CD4-positive, alpha-beta T cell treated with Interleukin-10 for 1 hour (primary cell): ENCODE measurements around the gene RGR.
"Not testable (repeated sequence)": the region's sequence is repeated elsewhere in the genome, so short reads cannot be mapped to it uniquely, and the experiment has no call there.

Experiments used
- DNase-seq: peaks from one replicate; pipeline ENCODE4 v3.0.0-alpha.2; 2020

The RGR gene

GRCh38 chr10:84261236-84261915, 16.5 kb downstream of the RGR start:
- DNase-seq = no peak

GRCh38 chr10:84262190-84262956, 17.5 kb downstream of the RGR start:
- no peak for DNase-seq

DNA sequence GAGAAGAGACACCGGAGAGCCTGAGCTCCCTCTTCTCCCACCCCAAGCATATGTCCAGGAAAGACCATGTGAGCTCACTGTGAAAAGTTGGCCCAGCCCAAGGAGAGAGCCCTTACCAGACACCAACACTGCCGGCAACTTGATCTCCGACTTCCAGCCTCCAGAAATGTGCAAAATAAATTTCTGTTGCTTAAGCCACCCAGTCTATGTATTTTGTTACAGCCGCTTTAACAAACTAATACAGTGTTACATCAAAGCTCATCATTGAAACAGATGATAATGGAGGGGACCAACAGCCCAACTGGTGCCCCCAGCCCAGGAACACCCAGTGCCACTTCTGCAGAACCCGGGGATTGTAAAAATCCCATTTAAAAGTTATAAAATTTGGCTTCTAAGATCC, 18.9 kb downstream of the RGR start:
- no peak for DNase-seq

DNA sequence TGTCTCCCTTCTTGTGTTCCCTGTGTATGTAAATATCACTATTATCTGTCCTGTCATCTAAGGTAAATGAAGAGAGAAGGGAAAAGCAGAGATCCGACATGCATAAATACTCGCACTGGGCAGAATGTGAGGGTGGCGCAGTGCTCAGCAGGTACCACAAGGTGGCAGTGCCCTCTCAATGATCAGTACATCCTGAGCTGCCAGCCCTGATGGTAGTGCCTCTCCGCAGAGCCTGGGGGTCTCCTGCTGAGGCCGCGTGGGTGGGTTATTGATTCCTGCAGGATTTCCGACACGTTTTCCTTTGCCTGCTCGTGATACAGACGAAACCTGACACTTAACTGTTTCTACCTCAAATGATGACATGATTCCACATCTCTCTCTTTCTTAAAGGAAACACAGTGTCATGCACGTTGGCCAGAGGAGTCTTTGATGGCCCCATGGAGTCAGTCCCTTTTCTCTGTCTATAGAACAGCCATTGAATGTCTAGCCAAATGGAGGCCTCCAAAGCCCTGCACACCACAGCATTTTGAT, 19.8 kb downstream of the RGR start:
- DNase-seq = peak; percentile 69

DNA sequence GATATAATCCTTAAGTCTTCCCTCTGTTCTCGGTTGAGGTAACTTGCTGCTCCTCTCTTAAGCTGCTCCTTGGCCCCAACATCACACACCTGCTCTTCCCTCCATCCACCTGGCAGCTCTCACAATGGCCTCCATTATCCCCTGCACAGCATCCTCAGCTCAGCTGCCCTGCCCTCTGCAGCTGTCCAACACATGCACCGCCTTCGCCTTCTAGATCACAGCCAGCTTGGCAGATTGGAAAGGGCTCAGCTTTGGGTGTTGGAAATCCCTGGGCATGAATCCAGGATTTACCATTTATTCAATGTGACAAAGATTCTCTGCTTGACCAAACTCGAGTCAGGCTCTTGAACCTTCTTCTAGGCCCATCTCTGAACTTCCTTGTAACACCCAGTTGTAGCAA, 20.6 kb downstream of the RGR start:
- DNase-seq = no peak

- peak; percentile 53 for DNase-seq
These were observed 22.8 kb downstream of the RGR start for GRCh38 chr10:84267503-84268126.

DNA sequence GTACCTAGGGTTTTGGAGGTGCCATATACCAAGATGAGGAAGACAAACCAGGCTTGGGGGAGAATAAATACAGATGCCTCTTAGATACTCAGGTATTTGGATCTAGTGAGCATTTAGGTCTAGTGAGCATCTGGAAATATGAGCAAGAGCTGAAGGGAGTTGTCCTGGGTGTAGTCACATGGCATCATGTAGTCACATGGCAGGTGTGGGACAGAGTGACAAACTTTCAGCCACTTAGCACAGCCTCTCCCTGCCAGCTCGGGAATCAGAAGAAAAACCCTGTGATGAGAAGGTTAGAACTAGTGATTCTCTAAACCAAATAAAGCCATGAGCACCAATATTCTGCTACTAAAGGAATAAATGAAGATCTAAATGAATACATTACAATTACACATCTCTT, 24.3 kb downstream of the RGR start:
- DNase-seq = no peak

DNA sequence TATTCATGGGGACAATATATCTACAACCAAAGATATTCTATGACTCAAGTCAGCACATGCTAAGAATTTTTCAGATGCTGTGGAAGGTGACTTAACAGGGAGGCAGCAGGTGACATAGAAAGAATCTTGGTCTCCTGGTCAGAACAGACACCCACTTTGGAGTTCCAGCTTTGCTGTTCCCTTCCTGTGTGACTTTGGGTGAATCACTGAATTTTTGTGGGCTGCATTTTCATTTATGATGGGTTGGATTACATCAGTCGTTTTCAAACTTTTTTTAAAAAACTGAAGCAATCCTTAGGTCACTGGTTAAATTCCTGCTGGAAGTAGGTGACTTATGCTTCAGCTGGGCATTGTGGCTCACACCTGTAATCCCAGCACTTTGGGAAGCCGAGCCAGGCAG, 24.9 kb downstream of the RGR start:
- DNase-seq = no peak

DNA sequence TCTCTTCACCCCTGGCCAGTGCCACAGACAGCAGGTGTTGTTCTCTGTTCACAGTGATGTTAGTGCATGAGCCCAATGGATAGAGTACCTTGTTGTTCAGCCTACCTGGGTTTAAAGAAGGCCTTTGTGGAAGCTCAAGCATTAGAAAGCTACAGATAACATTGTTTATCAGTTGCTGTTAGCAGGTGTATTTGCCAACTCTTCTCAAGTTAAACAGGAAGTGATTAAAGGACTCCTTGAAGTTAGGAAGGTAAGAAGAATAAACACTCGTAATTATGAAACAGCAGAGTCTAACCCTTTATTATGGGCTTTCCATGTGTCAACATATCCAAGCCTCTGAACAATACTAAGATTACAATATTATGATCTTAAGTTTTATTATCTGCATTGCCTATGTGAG, 25.9 kb downstream of the RGR start:
- DNase-seq = no peak

DNA sequence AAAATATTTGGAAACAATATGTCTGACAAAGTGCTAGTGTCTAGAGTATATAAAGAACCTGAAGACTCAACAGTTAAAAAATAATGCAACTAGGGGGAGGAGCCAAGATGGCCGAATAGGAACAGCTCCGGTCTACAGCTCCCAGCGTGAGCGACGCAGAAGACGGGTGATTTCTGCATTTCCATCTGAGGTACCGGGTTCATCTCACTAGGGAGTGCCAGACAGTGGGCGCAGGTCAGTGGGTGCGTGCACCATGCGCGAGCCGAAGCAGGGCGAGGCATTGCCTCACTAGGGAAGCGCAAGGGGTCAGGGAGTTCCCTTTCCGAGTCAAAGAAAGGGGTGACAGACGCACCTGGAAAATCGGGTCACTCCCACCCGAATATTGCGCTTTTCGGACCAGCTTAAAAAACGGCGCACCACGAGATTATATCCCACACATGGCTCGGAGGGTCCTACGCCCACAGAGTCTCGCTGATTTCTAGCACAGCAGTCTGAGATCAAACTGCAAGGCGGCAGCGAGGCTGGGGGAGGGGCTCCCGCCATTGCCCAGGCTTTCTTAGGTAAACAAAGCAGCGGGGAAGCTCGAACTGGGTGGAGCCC, 35.1 kb downstream of the RGR start:
- not testable (repeated sequence) for DNase-seq

- no peak for DNase-seq
These were observed 41.8 kb downstream of the RGR start for GRCh38 chr10:84286695-84287094.

- DNase-seq = no peak
These were observed 43.3 kb downstream of the RGR start for GRCh38 chr10:84288151-84288550.

- DNase-seq = no peak
These were observed 44.8 kb downstream of the RGR start for GRCh38 chr10:84289521-84290200.

GRCh38 chr10:84290235-84290634, 45.4 kb downstream of the RGR start:
- DNase-seq = no peak

DNA sequence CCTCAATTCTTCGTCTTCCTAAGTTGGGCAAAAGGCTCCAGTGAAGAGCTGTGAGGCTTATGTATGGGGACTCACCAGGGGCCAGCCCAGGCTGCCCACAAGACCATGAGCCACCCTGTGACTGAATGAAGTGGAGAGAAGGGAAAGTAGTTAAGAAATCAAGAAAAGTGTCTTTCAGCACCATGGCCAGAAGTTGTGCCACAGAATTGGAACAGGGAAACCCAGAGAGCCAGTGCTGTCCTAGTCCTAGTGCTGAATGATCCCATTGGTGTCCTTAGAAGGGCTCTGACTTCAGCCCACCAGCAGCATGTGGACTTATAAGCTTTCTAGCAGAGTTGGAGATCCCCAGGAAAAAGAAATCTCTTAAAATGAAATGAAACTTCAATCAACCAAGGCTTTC, 46.5 kb downstream of the RGR start:
- no peak for DNase-seq

DNA sequence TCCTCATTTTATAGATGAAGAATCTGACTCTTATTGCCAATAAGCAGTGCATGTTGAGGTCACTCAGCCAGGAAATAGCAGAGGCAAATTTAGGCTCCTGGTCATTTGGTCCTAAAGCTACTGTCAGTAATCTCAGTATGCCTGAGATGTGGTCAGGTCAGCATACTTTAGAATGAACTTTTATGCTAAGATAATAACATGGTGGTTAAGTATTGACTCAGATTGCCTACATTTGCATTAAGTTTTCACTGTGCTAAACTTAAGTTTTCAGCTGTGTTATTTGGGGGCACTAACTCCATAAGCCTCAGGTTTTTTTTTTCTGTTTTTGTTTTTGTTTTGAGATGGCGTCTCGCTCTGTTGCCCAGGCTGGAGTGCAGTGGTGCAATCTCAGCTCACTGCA, 47.6 kb downstream of the RGR start:
- DNase-seq = no peak

DNA sequence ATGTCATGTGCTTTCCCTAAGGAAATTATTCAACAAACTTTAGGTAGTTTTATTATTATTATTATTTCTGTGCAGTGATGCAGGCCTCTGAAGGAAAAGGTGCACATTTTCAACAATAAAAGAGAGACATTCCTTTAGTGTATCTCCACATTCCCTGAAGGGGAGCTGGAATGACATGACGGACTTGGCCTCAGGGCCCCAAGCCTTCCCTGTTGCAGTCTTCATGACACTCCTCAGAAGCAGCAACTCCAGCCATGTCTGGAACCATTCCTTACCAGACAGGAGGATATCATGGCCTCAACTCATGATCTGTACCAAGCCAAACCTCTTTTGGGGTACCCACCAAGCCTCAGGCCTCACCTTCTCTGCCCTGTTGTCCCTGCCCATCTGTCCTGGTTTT, 48.3 kb downstream of the RGR start:
- DNase-seq = no peak

DNA sequence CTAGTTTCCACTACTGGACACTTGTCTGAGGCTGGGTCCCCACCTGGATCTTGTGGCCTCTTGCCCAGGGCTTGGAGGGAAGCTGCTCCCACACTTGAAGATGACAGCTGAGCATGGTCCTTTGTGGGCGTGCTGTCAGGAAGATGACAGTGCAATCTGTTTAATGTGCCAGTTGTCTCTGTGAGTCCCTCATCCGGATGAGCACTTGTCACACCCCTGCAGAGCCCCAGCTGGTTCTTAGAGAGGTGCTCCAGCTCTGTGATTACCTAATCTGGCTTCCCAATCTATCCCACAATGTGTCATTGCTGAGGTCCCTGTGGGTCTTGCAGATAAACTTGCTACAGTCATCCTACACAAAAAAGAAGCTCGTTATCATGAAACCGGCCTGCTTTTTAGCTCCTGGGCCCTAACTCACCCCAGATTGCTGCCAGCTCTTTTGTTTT, 48.7 kb downstream of the RGR start:
- no peak for DNase-seq

DNA sequence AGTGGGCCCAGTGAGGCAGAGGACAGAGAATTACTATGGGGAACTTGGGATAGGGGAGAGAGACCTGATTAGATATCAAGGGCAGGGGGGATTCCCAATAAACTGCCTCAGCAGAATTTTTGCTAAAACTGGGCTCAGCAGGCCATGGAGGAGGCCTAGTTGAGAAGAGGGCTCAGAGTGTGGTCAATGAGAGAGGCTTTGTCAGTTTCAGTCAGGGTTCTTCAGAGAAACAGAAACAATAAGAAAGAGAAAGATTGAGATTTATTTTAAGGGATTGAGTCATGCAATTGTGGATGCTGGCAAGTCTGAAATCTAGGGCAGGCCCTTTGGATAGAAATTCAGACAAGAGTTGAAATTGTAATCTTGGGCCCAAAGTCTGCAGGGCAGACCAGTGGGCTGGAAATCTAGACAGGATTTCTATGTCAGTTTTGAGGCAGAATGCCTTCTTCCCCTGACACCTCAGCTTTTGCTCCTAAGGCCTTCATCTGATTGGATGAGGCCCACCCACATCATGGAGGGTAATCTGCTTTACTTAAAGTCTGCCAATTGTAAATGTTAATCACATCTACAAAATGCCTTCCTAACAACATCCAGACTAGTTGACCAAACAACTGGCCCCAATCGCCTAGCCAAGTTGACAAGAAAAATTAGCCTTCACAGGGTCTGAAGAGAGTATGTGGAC, 50.1 kb downstream of the RGR start:
- DNase-seq = no peak

GRCh38 chr10:84296091-84296981, 51.5 kb downstream of the RGR start:
- DNase-seq = no peak

DNA sequence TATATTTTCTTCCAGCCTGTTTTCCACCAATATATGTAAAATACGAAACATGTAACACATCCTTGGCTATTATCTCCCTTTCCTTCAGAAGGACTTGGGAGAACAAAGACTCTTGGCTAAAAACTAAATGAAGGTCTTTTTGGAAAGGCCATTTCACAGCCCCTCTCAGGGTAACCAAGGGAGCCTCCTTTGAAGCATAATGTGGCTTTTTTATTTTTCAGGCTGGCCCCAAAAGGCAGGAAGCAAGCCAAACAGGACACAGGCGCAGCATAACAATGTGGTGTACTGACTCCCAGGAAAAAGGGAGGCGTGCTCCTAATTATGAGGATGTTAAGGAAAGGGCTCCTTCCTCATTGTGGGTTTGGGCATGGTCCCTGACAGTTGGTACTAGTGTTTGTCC, 53.2 kb downstream of the RGR start:
- no peak for DNase-seq
